NCI-H2029 treated with DMSO at 0.1 percent for 48 hours (cell line): ENCODE data around the gene LRRC75A.
"Not testable (repeated sequence)": the region's sequence is repeated elsewhere in the genome, so short reads cannot be mapped to it uniquely, and the experiment has no call there.

ENCODE experiments used
- DNase-seq: peaks from one replicate; lab custom pipeline; 2025; lab: John Stamatoyannopoulos, UW

LRRC75A gene

GRCh38 chr17:16491703-16492612, at the start of gene LRRC75A:
TSS of gene LRRC75A (minus strand) at chr17:16492193. CDS start at chr17:16491990, 203 bp downstream.
- no peak for DNase-seq

GRCh38 chr17:16537130-16537458, 45.1 kb upstream of the LRRC75A start:
- no peak for DNase-seq

GRCh38 chr17:16534236-16534635, 42.2 kb upstream of the LRRC75A start:
- no peak for DNase-seq

- no peak for DNase-seq
Observed at GRCh38 chr17:16529906-16530305, 37.9 kb upstream of the LRRC75A start.

- DNase-seq: no peak
Observed at GRCh38 chr17:16527298-16527697, 35.3 kb upstream of the LRRC75A start.

- not testable (repeated sequence) for DNase-seq
Observed at GRCh38 chr17:16525556-16525955, 33.6 kb upstream of the LRRC75A start.

- DNase-seq: peak; percentile 71
Observed at GRCh38 chr17:16521070-16521727, 29.2 kb upstream of the LRRC75A start.

GRCh38 chr17:16519021-16519420, 27.0 kb upstream of the LRRC75A start:
- DNase-seq: no peak

- DNase-seq: no peak
Observed at GRCh38 chr17:16517477-16517876, 25.5 kb upstream of the LRRC75A start.

- DNase-seq: no peak
Observed at GRCh38 chr17:16516594-16517051, 24.6 kb upstream of the LRRC75A start.

GRCh38 chr17:16515933-16516332, 23.9 kb upstream of the LRRC75A start:
- DNase-seq: no peak

GRCh38 chr17:16513873-16514272, 21.9 kb upstream of the LRRC75A start:
- peak; percentile 9 for DNase-seq

GRCh38 chr17:16512011-16512410, 20.0 kb upstream of the LRRC75A start:
- no peak for DNase-seq

GRCh38 chr17:16511593-16511992, 19.6 kb upstream of the LRRC75A start:
- no peak for DNase-seq

GRCh38 chr17:16507918-16508533, 16.0 kb upstream of the LRRC75A start:
- no peak for DNase-seq

GRCh38 chr17:16506188-16506587, 14.2 kb upstream of the LRRC75A start:
- DNase-seq: no peak

- no peak for DNase-seq
Observed at GRCh38 chr17:16504984-16505383, 13.0 kb upstream of the LRRC75A start.

GRCh38 chr17:16496820-16497489, 5.0 kb upstream of the LRRC75A start:
- DNase-seq: no peak

GRCh38 chr17:16495980-16496819, 4.2 kb upstream of the LRRC75A start:
- DNase-seq: no peak

GRCh38 chr17:16495561-16495960, 3.6 kb upstream of the LRRC75A start:
- DNase-seq: no peak

- no peak for DNase-seq
Observed at GRCh38 chr17:16494059-16494458, 2.1 kb upstream of the LRRC75A start.
